HepG2 (cell line): ENCODE results near the gene FAM161A. TPM values are rescaled to one million over a fixed set of nuclear protein-coding genes. Genes with fewer than 3 reads are reported as not detected.

Source experiments
- AGO2 ChIP-seq: fragments of 200-400 bp; formaldehyde crosslinking; optimal IDR thresholded peaks from 2 replicates; pipeline ENCODE3; 2017; ENCODE audit warnings: mild to moderate bottlenecking, low read depth, low read length, moderate library complexity
- CBX2 ChIP-seq, 2 experiments: fragments of 200-600 bp in 1 of 2; sonication (generic); formaldehyde crosslinking in 1 of 2; IDR thresholded peaks; 2 replicates each; pipeline versions ENCODE4 v1.7.0 to v1.8.1; 2018 to 2022; ENCODE audit warnings: low read depth in 2 of 2, low read length in 1 of 2, mild to moderate bottlenecking in 1 of 2, missing genetic modification reagents in 1 of 2
- GATA4 ChIP-seq: sonication (generic); IDR thresholded peaks from 2 replicates; pipeline ENCODE4 v1.6.1; 2016; ENCODE audit warnings: antibody characterized with exemption, low read depth, borderline replicate concordance
- MED13 ChIP-seq: sonication (generic); formaldehyde crosslinking; IDR thresholded peaks from 2 replicates; pipeline ENCODE4 v1.5.0; 2020; ENCODE audit warnings: missing genetic modification reagents
- MTF1 ChIP-seq: sonication (generic); formaldehyde crosslinking; IDR thresholded peaks from 2 replicates; pipeline ENCODE4 v1.5.0; 2020; ENCODE audit warnings: missing genetic modification reagents
- NR1H2 ChIP-seq: sonication (generic); formaldehyde crosslinking; IDR thresholded peaks from 2 replicates; pipeline ENCODE4 v1.8.1; 2022; ENCODE audit warnings: low read depth, missing genetic modification reagents, borderline replicate concordance
- SKIL ChIP-seq: sonication (generic); formaldehyde crosslinking; IDR thresholded peaks from 2 replicates; pipeline ENCODE4 v1.8.0; 2022; ENCODE audit warnings: missing genetic modification reagents, mild to moderate bottlenecking, moderate library complexity, borderline replicate concordance
- SNRNP70 ChIP-seq: fragments of 200-400 bp; formaldehyde crosslinking; IDR thresholded peaks from 2 replicates; pipeline ENCODE4 v1.6.1; 2017; ENCODE audit warnings: mild to moderate bottlenecking, low read depth, low read length, moderate library complexity
- YY1 ChIP-seq: IDR thresholded peaks from 2 replicates; pipeline ENCODE4 v1.6.1; 2011; ENCODE audit warnings: low read length, low read depth, moderate library complexity, mild to moderate bottlenecking; ENCODE audit not compliant: insufficient read depth, insufficient replicate concordance
- ZNF280D ChIP-seq: sonication (generic); formaldehyde crosslinking; IDR thresholded peaks from 2 replicates; pipeline ENCODE4 v1.5.1; 2020; ENCODE audit warnings: mild to moderate bottlenecking, missing genetic modification reagents
- ZNF335 ChIP-seq: sonication (generic); formaldehyde crosslinking; IDR thresholded peaks from 2 replicates; pipeline ENCODE4 v1.4.0; 2020; ENCODE audit warnings: missing genetic modification reagents
- ZNF503 ChIP-seq: sonication (generic); formaldehyde crosslinking; IDR thresholded peaks from 2 replicates; pipeline ENCODE4 v1.4.0; 2020; ENCODE audit warnings: missing genetic modification reagents
- ZNF749 ChIP-seq: sonication (generic); formaldehyde crosslinking; IDR thresholded peaks from 2 replicates; pipeline ENCODE4 v1.8.0; 2022; ENCODE audit warnings: mild to moderate bottlenecking, missing genetic modification reagents, moderate library complexity, borderline replicate concordance
- polyA plus RNA-seq, 8 experiments: library from polyadenylated mRNA; depleted of rRNA in 3 of 8; stranded (reverse) in 7 of 8; unstranded in 1 of 8; fragments of >200 nt; fragmentation: Illumina TruSeq in 4 of 8; extraction: Trizol in 4 of 8; gene quantifications; 2 replicates each; pipeline versions ENCODE4 v1.2.1 to v1.2.3, GENCODE V29; 2011 to 2016; ENCODE audit warnings: low read depth in 4 of 8, missing spikeins in 1 of 8, mixed read lengths in 1 of 8; ENCODE audit not compliant: insufficient read depth in 1 of 8
- total RNA-seq, 5 experiments: library from RNA; depleted of rRNA; stranded (reverse); fragments of >200 nt; fragmentation: Illumina TruSeq; extraction: Trizol; gene quantifications; 2 replicates each; pipeline ENCODE4 v1.2.3, GENCODE V29; 2016; ENCODE audit warnings: low read depth in 1 of 5
- TF ChIP-seq, protein P1 (sequence below): sonication (generic); formaldehyde crosslinking; IDR thresholded peaks from 2 replicates; pipeline ENCODE4 v1.4.0; 2020; ENCODE audit warnings: missing genetic modification reagents

The FAM161A gene
- total and polyA plus RNA-seq, 2 of the 13 experiments (the other 11 are each of a cell fraction or from before 2014, with no cell fraction given): 2.7 to 3.4 TPM

GRCh38 chr2:61888267-61889055, 34.6 kb upstream of the FAM161A start, which contains the start of gene CCT4 (continued):
- TF ChIP-seq, protein P1, sequence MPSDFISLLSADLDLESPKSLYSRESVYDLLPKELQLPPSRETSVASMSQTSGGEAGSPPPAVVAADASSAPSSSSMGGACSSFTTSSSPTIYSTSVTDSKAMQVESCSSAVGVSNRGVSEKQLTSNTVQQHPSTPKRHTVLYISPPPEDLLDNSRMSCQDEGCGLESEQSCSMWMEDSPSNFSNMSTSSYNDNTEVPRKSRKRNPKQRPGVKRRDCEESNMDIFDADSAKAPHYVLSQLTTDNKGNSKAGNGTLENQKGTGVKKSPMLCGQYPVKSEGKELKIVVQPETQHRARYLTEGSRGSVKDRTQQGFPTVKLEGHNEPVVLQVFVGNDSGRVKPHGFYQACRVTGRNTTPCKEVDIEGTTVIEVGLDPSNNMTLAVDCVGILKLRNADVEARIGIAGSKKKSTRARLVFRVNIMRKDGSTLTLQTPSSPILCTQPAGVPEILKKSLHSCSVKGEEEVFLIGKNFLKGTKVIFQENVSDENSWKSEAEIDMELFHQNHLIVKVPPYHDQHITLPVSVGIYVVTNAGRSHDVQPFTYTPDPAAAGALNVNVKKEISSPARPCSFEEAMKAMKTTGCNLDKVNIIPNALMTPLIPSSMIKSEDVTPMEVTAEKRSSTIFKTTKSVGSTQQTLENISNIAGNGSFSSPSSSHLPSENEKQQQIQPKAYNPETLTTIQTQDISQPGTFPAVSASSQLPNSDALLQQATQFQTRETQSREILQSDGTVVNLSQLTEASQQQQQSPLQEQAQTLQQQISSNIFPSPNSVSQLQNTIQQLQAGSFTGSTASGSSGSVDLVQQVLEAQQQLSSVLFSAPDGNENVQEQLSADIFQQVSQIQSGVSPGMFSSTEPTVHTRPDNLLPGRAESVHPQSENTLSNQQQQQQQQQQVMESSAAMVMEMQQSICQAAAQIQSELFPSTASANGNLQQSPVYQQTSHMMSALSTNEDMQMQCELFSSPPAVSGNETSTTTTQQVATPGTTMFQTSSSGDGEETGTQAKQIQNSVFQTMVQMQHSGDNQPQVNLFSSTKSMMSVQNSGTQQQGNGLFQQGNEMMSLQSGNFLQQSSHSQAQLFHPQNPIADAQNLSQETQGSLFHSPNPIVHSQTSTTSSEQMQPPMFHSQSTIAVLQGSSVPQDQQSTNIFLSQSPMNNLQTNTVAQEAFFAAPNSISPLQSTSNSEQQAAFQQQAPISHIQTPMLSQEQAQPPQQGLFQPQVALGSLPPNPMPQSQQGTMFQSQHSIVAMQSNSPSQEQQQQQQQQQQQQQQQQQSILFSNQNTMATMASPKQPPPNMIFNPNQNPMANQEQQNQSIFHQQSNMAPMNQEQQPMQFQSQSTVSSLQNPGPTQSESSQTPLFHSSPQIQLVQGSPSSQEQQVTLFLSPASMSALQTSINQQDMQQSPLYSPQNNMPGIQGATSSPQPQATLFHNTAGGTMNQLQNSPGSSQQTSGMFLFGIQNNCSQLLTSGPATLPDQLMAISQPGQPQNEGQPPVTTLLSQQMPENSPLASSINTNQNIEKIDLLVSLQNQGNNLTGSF: peak; percentile 52; the same call in 1 of the 2 replicates
- TF ChIP-seq GATA4 (peak; percentile 85; the same call in 1 of the 2 replicates), ZNF280D (CRISPR knock-in tag) (peak; percentile 98), ZNF503 (CRISPR knock-in tag) (peak; percentile 70), SKIL (peak; percentile 64; the same call in 1 of the 2 replicates), SNRNP70 (no peak), YY1 (peak; percentile 83), CBX2 (IDR thresholded peaks at IDR 0.05; ENCODE audit: low read depth, low read length) (no peak), CBX2 (CRISPR knock-in tag; IDR thresholded peaks at IDR 0.05; ENCODE audit: low read depth) (no peak), MED13 (CRISPR knock-in tag) (peak; percentile 83), AGO2 (peak; percentile 94), MTF1 (peak; percentile 63; the same call in 1 of the 2 replicates), NR1H2 (CRISPR knock-in tag) (peak; percentile 91; the same call in 1 of the 2 replicates), ZNF335 (peak; percentile 100), ZNF749 (CRISPR knock-in tag) (peak; percentile 92; the same call in 1 of the 2 replicates)
